Skin of body (tissue), 2 donors: Measurements from ENCODE around the gene E2F1. TPM values are rescaled to one million over a fixed set of nuclear protein-coding genes. Genes with fewer than 3 reads are reported as not detected.

Experiments
- DNase-seq: peaks from one replicate; lab custom pipeline; 2025; lab: John Stamatoyannopoulos, UW
- total RNA-seq: library from RNA; depleted of rRNA; stranded (reverse); fragments of >200 nt; gene quantifications from one replicate; pipeline ENCODE4 v1.2.3, GENCODE V29; 2014

The E2F1 gene
- total RNA-seq, 1 donor from 2014 or later: 3.7 TPM

DNA sequence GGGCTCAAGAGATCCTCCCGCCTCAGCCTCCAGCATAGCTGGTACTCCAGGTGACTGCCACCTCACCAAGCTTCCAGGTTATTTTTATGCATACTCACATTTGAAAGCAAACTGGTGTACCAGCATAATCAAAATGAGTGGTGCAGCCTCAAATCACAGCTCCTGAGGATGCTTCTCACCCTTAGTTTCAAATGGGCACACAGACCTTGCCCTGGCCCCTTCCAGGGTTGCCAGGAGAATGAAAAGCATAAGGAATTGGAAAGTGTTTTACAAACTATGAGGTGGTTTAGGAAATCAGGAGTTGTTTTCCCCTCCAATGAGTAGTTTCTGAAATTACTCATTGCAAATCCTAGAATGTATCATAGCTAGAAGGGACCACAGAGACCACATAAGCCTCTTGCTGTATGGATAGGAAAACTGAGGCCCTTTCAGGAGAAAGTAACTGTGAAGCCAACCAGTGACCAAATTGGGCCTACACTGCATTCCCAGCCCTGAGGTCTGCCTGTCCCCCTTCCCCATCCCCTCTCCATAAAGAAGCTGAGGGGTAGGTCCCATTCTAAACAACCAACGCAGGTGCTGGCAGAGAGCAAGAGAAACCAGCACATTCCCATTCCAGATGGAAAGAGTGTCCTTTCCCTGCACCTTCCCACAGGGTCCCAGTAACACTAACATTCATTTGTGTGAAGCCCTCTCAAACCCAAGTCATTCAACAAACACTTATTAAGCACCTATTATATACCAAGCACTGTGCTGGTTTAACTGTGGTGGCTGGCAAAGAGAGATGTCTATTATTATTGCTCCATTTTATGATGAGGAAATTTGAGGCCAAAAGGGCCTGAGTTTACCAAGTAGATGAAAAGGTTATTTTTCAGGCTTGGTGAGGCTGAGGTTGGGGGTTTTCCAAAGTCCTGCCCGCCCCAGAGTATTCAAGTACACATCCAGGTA is 2.1 kb upstream of the E2F1 start:
- DNase-seq: no peak

DNA sequence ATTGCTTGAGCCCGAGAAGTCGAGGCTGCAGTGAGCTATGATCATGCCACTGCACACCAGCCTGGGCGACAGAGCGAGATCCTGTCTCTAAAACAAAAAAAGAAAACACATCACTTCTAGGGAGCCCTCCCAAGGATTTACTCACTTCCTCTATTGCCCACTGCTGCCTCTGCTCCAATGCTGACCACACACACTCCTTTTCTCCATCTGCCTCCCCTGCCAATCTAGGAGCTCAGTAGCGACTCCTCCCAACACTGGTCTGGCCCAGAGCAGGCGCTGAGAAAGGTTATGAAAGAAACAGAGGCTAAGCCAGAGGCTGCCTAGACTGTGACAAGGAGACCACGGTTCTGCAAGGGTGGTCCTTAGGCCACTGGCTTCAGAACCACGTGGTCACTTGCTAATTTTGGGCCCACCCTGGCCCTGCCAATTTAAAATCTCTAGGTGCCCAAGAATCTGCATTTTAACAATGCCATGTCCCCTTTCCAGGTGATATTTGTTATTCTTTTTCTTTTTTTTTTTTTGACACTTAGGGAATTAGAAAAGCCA is 1.3 kb upstream of the E2F1 start:
- no peak for DNase-seq

DNA sequence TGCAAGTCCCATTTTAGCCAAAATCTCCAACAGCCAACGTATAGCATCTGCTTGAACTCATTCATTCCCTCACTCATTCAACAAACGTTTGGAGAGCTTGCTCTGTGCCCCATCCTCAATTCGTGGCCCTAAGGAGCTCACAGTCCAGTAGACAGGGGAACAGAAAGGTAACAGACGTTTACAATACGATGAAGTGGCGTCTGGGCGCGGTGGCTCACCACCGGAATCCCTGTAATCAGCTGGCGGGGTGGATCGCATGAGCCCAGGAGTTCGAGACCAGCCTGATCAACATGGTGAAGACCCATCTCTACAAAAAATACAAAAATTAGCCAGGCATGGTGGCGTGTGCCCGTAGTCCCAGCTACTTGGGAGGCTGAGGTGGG is 790 bp upstream of the E2F1 start:
- DNase-seq: no peak

DNA sequence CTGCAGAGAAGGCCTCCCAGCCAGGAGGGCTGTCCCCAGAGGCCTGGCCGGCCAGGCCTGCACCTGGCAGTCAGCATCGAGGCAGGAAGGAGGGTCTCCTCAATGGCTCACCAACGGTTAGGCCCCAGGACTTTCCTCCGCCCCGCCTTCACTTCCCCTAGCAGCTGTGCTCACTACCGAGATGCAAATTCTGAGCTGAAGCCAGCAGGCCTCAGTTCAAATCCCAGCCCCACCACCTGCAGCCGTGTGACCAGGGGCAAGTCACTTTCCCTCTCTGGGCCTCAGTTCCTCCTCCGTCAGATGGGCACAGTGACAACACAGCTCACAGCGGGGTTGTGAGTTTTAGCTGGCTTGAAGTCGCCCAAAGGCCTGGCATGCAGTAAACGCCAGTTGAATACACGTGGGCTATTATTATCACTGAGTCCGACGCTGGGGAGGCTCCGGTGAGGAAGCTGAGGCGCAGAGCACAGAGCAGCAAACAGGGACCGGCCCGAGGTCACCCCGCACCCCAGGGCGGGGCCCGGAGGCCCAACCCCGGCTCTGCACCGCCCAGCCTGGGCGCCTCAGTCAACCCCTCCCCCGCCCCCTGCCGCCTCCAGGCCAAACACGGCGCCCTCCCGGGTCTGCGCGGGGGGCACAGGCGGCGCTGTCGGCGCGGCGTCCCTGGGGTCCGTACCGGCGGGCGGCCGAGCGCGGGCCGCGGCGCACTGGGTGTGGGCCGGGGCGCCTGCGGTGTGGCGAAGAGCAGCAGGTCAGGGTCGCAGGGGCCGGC is 671 bp downstream of the E2F1 start:
- DNase-seq: no peak

DNA sequence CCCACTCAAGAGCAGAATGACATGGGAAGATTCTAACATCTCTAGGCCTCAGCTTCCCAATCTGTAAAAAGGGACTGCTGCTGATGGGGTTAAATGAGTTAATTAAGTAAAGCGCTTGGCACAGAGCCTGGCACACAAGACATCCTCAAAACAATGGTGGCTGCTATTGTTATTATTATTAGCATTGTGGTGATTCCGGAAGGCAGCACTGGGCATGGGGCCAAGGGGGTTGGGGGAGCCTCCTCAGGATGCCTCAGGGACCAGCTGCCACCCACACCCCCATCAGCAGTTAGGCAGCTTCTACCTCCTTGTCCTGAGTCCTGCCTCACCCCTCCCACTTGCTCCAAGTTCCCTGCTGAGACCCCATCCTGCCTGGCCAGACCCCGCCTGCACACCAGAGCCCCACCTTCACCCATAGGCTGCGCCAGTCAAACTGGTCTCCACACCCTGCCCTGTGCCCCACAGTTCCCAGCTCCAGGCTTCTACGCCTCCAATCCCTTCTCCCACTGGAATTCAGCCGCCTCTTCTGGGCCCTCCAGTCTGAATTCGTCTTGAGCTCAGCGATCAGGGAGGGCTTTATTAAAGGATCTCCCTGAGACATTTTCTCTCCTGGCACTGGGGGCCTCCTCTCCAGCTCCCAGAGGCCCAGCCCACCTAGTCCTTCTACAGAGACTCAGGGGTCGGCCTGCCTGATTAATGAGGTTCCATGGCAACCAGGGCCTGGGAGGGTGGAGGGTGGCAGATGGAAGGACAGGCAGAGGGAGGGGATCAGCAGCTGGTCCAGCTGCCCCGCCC is 1.5 kb downstream of the E2F1 start:
- DNase-seq: no peak

DNA sequence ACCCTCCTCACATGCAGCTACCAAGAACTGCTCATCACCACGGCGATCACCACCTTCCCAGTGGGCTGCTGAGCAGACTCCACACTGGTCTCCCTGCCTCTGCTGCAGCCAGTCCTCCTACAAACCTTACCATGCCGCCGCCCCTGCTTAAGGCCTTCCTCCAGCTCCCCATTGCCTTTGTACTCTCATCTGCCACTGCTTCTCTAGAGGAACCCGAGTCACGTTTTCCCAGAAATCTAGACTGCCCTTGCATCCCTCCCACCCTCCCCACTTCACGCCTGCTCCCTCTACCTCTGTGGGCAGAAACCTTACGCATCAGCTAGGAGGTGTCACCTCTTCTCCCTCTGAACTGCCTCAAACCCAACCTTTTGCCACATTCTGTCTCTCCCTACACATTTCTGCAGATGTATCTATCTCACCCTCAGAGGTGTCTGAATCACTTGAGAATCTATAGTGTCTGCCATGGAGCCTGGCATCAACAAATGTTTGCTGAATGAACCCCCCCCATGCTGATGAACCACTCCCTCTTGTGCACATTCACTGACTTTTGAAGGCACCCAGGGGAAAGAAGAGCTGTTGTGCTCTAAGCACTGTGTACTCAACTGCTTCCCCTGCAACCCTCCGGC is 4.3 kb downstream of the E2F1 start:
- DNase-seq: no peak

DNA sequence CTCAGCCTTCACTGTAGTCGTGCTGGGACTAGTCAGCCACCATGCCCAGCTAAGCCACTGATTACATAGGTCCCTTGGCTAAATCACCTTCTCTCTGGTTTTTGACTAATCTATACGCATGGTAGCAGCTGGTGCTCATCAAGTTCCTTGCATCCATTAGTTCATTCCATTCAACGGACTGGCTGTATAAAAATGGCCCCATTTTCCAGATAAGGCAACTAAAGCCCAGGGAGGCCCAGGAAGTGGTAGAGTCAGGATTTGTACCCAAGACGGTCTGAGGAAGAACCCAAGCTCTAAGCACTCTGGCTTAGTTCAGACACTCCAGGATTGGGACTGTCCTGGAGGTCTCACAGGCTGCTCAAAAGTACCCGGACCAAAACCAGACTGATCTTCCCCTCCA is 4.9 kb downstream of the E2F1 start:
- DNase-seq: no peak

DNA sequence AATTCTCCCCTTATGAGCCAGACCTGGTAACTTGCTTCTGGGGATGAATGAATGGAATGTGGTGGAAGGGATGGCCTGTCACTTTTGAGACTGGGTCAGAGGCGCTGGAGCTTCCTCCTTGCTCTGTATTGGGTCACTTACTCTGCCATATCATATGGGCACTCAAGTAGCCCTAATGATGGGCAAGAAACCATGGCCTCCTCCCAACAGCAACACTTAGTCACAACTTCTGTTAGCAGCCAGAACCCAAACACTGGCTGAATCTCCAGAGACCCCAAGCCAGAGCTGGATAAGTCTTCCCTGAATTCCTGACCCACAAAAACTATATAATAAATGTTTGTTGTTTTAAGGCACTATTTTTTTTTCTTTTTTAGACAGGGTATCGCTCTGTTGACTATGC is 5.5 kb downstream of the E2F1 start:
- DNase-seq: no peak

DNA sequence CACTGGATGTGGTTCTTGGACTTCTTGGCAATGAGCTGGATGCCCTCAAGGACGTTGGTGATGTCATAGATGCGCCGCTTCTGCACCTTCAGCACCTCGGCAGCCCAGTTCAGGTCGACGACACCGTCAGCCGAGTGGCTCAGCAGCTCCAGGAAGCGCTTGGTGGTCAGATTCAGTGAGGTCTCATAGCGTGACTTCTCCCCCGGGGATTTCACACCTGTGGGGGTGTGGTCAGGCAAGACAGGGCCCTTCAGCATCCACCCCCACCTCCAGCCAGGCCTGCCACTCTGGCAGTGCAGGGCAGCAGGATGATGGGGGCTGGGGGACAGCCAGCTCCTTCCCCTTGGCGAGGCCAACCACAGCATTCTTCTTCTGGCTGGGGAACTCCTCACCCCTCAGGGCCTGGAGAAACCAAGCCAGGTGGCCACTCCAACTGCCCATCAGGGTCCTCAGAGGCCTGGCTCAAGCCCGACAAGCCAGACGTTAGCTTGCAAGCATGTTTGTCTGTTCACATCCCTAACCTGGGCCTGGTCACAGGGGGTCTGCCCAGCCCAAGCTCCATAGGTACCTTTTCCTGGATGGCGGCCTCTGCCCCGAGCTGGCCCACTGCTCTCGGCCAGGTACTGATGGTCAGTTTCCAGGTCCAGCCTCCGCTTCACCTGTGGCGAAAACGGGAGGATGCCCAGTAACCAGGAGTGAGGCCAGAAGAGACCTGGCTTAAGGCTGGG is 6.3 kb downstream of the E2F1 start:
- no peak for DNase-seq

DNA sequence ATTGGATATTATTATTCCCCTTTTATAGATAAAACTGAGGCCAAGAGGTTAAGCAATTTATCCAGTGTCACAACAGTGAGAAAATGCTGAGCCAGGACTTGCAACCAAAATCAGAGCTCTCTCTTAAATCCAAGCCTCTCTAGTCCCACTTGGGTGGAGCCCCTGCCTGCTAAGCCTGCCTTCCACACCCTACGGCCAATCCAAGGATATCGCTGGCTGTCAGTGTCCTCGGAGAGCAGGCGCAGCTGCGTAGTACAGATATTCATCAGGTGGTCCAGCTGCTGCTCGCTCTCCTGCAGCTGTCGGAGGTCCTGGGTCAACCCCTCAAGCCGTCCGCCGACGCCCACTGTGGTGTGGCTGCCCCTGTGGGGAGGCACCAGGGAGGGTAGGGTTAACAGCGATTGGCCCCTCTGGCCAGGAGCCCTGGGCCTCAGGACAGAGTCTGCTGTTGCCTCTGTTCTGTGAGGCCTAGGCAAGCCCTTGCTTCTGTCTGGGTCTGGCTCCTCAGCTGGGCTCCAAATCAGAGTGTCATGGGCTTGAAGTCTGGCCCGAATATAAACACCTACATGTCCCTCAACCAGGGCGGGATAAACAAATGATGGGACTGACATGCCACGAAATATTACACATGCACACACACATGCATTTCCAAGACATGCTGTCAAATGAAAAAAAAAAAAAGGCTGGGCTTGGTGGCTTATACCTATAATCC is 8.0 kb downstream of the E2F1 start:
- DNase-seq: peak; percentile 19

DNA sequence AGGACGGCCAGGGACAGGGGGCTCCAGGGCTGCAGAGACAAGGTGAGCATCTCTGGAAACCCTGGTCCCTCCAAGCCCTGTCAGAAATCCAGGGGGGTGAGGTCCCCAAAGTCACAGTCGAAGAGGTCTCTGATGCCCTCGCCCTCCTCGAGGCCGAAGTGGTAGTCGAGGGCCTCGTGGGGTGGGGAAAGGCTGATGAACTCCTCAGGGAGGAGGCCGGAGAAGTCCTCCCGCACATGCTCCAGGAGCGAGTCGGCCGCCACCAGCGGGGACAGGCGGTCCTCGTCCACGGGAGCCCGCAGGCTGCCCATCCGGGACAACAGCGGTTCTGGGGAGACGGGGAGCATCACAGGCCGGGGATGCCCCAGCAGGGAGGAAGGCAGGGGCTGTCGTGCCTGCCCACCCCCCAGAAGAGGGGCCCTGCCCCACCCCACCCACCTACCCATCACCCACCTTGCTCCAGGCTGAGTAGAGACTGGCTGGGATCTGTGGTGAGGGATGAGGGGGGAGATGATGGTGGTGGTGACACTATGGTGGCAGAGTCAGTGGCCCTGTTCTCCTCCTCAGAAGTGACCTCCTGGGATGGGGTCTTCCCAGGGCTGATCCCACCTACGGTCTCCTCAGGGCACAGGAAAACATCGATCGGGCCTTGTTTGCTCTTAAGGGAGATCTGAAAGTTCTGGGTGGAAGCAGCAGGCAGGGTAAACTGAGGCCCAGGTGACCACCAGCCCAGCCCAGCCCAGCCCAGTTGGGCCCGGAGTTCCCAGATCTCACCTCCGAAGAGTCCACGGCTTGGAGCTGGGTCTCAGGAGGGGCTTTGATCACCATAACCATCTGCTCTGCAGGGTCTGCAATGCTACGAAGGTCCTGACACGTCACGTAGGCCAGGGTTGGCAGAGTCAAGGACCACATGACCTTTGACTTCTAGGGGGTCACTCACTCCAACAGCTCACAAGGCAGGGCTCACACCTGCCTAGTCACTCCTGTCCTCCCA is 9.2 kb downstream of the E2F1 start:
- DNase-seq: no peak

DNA sequence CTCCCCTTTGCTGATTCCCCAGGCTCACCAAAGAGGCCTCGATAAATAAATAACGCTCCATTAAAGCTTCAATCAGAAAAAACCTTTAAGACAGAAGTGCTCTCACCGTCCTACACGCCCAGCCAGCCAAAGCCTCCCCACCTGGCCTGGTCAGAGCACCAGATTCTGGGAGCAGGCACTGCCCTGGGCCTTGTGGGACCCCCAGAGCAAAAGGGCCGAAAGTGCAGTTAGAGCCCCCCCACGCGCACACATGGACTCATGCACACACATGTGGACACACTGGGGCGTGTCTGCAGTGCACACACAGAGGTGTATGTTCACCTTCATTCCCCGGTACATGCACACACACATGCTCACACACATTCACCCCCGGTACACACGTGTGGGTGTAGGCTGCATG is 10.1 kb downstream of the E2F1 start:
- DNase-seq: no peak

DNA sequence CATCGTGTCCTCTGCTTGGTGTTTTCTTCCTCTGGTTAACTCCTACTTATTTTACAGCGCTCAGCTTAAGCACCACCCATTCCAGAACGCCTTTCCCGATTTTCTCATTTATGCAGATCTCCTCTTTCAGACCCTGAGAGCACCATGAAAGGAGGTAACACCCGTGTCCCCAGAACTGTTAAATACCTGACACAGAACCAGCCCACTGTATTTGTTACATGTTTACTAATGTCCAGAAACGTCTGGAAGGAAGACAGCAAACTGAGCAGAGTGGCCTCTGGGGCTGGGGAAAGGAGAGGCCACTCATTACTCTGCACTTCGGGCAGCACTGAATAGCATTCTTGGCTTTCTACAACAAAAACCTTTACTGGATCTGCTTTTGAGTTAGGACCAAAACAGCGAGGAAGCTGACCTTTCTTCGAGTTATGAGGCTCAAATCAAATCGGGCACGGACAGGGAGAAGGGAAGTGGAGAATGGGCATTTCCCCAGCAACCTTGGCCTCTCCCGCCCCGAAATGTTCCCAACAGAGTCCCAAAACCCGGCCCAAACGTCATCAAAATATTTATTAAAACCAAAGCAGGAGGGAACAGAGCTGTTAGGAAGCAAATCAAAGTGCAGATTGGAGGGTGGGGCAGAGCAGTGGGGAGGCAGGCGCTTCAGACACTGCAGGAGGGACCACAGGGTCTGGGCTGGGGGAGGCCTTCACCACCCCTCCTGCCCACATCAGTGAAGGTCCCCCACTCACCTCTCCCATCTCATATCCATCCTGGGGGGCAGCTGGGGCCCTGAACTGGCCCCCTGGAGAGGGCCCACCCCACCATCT is 10.8 kb downstream of the E2F1 start:
- peak; percentile 46 for DNase-seq

DNA sequence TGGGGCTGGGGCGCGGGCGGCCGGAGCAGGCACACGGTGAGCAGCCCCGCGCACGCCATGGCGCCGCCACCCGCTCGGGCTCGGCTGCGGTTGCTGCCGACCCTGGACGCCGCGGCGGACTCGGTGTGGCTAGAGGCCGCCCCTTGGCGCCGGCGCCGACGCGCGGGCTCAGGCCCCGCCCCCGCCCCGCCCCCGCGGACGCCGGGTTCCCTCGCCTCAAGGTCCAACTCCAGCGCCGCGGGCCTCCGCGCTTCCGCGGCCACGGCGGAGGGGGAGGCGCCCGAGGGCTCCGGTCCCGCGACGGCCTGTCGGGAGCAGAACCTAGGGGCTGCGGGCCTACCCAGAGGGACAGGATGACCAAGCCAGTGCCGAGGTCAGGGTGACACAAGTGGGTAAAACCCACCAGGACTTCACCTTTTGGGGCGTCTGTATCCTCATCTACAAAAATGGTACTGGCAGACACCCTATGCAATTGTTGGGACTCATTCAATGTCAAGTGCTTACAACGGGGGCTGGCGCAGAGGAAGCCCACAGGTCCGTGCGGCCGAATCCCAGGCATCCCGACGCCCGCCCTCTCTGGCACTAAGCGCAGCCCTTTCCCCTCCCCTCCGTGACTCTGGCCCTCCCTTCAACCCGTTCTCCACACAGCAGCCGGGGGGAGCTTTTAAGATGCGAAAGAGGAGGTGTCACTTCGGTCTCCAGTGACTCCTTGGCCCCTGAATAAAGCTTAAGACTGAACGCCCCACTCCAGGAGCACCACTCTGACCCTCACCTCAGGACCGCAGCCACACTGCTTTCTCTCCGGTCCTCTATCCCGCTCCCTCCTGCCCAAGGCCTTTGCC is 11.7 kb downstream of the E2F1 start, which contains the start of gene NECAB3:
NECAB3 (minus strand) TSS at position 135 of the 842 bp plus-strand sequence; CDS start at position 59, 76 bp downstream.
- DNase-seq: peak; percentile 68

DNA sequence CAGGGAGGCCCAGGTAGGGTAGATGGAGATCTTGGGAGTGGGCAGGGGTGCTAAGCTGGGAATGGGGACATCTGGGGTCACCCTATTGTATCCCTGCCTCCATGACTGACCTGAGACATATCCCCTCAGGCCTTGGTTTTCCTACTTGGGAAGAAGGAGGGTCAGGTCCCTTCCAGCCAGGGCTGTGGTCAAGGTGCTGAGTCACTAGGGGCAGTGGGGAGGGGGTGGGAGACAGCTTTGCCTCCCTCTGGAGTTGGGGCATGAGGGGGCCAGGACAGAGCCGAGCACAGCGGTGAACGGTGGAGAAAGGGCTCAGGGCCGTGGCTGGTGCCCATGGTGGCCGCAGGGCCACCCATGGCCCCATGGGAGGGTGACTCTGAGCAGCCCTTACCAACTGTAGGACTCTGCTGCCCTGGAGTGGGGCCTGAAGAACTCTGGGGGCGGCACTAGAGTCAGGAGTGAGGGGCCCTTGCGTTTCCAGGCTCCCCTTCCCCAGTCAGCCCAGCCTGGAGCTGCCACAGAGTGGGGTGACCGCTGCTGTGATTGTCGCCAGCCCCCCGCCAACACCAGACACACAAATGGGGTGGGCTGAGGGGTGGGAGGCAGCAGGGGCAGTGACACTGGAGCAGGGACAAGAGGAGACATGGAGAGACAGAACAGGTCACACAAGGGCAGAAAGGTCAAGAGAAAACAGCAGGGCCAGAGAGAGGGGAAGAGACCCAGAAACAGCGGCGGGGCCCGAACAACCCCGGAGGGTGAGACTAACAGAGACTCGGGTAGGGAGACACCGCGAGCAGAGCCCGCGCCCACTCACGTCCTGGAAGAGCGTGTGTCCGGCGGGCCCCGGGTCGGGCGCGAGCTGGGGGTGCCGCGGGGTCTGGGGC is 12.5 kb downstream of the E2F1 start:
- no peak for DNase-seq

DNA sequence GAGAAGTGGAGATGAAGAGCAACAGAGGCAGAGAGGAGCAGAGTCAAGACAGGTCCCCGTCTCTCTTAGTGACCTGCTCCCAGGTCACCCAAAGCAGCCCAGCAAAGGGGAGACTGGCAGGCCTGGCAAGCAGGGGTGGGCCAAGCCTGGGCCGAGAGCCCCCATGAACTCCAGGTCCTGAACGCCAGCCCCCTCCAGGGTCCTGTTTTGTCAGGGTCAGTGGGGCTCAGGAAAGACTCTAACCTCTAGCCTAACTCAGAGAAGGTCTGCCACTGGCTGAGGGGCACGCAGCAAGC is 13.1 kb downstream of the E2F1 start:
- no peak for DNase-seq
